Left ventricle myocardium inferior (tissue), 1 donor: ENCODE measurements around the gene GPR65. TPM values are rescaled to one million over a fixed set of nuclear protein-coding genes. Genes with fewer than 3 reads are reported as not detected.
"Not testable (repeated sequence)": the region's sequence is repeated elsewhere in the genome, so short reads cannot be mapped to it uniquely, and the experiment has no call there.

Experiments
- DNase-seq: peaks from one replicate; pipeline ENCODE4 v3.0.0-alpha.2; 2020
- H3K27ac ChIP-seq: fragments of 200-600 bp; replicated peaks from 2 replicates; pipeline ENCODE4 v1.8.0; 2021
- H3K27me3 ChIP-seq: fragments of 200-600 bp; 2 replicates; pipeline ENCODE4 v1.8.0; 2021; ENCODE audit warnings: low read depth
- H3K36me3 ChIP-seq: fragments of 200-600 bp; 2 replicates; pipeline ENCODE4 v1.8.0; 2021
- H3K4me1 ChIP-seq: fragments of 200-600 bp; 2 replicates; pipeline ENCODE4 v1.8.0; 2021
- H3K4me3 ChIP-seq: fragments of 200-600 bp; 2 replicates; pipeline ENCODE4 v1.8.0; 2021; ENCODE audit warnings: mild to moderate bottlenecking, moderate library complexity
- H3K9me3 ChIP-seq: fragments of 200-600 bp; replicated peaks from 2 replicates; pipeline ENCODE4 v1.8.0; 2021
- CTCF ChIP-seq: fragments of 200-600 bp; IDR thresholded peaks from 2 replicates; pipeline ENCODE4 v1.8.0; 2021; ENCODE audit warnings: antibody characterized with exemption, mild to moderate bottlenecking, borderline replicate concordance
- intact Hi-C: fragments of 100-400 bp; cut with micrococcal nuclease; formaldehyde crosslinking; loops from one replicate; pipeline ENCODE4 v1.11.0; 2022
- total RNA-seq: library from RNA; stranded (reverse); fragmentation: NEBNext Ultra II Directional; extraction: Animal tissue kit (Norgen Biotek cat#: 25700); gene quantifications from one replicate; pipeline ENCODE4 v1.2.1, GENCODE V29; 2021
- donor health status: DM: no; HTN: yes; CAD: no; lungs with severe emphysema.

Gene GPR65
- total RNA-seq, 1 donor from 2014 or later: 0.25 TPM

- TF ChIP-seq CTCF: no peak
- Histone ChIP-seq H3K4me3 (no peak overlapping the region), H3K36me3 (no peaks in the 10 kb centered on the region), H3K27ac (no peak overlapping the region), H3K27me3 (no peaks in the 10 kb centered on the region), H3K4me1 (no peaks in the 10 kb centered on the region), H3K9me3 (no peaks in the 10 kb centered on the region)
- intact Hi-C loops: loop anchor here (10.0 kb wide), 1 partner anchor 147 kb away; no protein-coding TSS in a partner anchor
- no peak for DNase-seq
Measured at GRCh38 chr14:88017535-88017934, 12.6 kb downstream of the GPR65 start.

GRCh38 chr14:88023658-88024187, 18.8 kb downstream of the GPR65 start:
- H3K9me3 ChIP-seq: no peaks in the 10 kb centered on the region
- no peaks in the 10 kb centered on the region for H3K36me3 ChIP-seq

GRCh38 chr14:88024252-88025086, 19.5 kb downstream of the GPR65 start:
- H3K4me1 ChIP-seq, H3K27ac ChIP-seq, intact Hi-C loops, H3K36me3 ChIP-seq, H3K9me3 ChIP-seq, DNase-seq, H3K4me3 ChIP-seq: not testable (repeated sequence)
- peaks cover 15% of the 10 kb centered on the region for H3K27me3 ChIP-seq

More at GRCh38 chr14:88023658-88024187, 18.8 kb downstream of the GPR65 start:
- no peak for DNase-seq
- H3K27ac ChIP-seq: no peak overlapping the region
- peaks cover 9% of the 10 kb centered on the region for H3K27me3 ChIP-seq
- intact Hi-C loops: no loop called here
- TF ChIP-seq CTCF: no peak
- H3K4me1 ChIP-seq: no peaks in the 10 kb centered on the region
- no peak overlapping the region for H3K4me3 ChIP-seq

GRCh38 chr14:88025313-88025712, 20.4 kb downstream of the GPR65 start:
- Histone ChIP-seq H3K9me3 (no peaks in the 10 kb centered on the region), H3K27ac (no peak overlapping the region), H3K36me3 (no peaks in the 10 kb centered on the region), H3K4me1 (no peaks in the 10 kb centered on the region), H3K27me3 (peaks cover 17% of the 10 kb centered on the region), H3K4me3 (no peak overlapping the region)
- intact Hi-C loops: no loop called here
- DNase-seq: no peak
- TF ChIP-seq CTCF: no peak

GRCh38 chr14:88026890-88027289, 22.0 kb downstream of the GPR65 start:
- no peaks in the 10 kb centered on the region for H3K4me1 ChIP-seq
- no peaks in the 10 kb centered on the region for H3K9me3 ChIP-seq
- no peak overlapping the region for H3K4me3 ChIP-seq
- no peak for TF ChIP-seq CTCF
- no peaks in the 10 kb centered on the region for H3K36me3 ChIP-seq
- no peak for DNase-seq
- no peak overlapping the region for H3K27ac ChIP-seq
- H3K27me3 ChIP-seq: peaks cover 17% of the 10 kb centered on the region
- intact Hi-C loops: no loop called here

GRCh38 chr14:88029500-88029899, 24.6 kb downstream of the GPR65 start:
- H3K4me3 ChIP-seq: no peak overlapping the region
- H3K27ac ChIP-seq: no peak overlapping the region
- no peak for TF ChIP-seq CTCF
- no peaks in the 10 kb centered on the region for H3K36me3 ChIP-seq
- DNase-seq: no peak
- H3K9me3 ChIP-seq: no peaks in the 10 kb centered on the region
- intact Hi-C loops: no loop called here
- H3K27me3 ChIP-seq: peaks cover 17% of the 10 kb centered on the region
- H3K4me1 ChIP-seq: no peaks in the 10 kb centered on the region
